Esophagus muscularis mucosa (tissue), 4 donors: ENCODE results near the gene SECTM1.

Experiments used
- EP300 ChIP-seq: sonication (generic); formaldehyde crosslinking; IDR thresholded peaks from one replicate; pipeline ENCODE4 v1.6.1; 2017; ENCODE audit warnings: antibody characterized with exemption
- POLR2AphosphoS5 ChIP-seq, 2 donors: sonication (generic); formaldehyde crosslinking; IDR thresholded peaks; one replicate each; pipeline ENCODE4 v1.6.1; 2017; ENCODE audit warnings: antibody characterized with exemption in 2 of 2
- TF ChIP-seq, protein P1 (sequence below), 3 experiments: fragments of 200-600 bp in 2 of 3; fragments of 450-650 bp in 1 of 3; sonication (generic) in 2 of 3; IDR thresholded peaks; one replicate each; pipeline ENCODE4 v1.5.1; 2017 to 2019; ENCODE audit warnings: antibody characterized with exemption in 3 of 3, mild to moderate bottlenecking in 2 of 3, moderate library complexity in 1 of 3

DNA sequence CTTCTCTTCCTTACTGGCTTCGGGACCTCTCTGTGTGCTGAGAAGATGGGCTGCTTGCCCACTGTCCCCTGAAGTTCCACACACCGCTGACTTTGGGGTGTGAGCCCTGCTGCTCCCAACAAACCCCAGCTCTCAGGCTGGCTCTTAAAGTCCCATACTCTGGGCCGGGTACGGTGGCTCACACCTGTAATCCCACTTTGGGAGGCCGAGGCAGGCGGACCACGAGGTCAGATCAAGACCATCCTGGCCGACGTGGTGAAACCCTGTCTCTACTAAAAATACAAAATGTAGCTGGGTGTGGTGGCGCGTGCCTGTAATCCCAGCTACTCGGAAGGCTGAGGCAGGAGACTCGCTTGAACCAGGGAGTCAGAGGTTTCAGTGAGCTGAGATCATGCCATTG is 33.3 kb downstream of the SECTM1 start:
- TF ChIP-seq, protein P1, sequence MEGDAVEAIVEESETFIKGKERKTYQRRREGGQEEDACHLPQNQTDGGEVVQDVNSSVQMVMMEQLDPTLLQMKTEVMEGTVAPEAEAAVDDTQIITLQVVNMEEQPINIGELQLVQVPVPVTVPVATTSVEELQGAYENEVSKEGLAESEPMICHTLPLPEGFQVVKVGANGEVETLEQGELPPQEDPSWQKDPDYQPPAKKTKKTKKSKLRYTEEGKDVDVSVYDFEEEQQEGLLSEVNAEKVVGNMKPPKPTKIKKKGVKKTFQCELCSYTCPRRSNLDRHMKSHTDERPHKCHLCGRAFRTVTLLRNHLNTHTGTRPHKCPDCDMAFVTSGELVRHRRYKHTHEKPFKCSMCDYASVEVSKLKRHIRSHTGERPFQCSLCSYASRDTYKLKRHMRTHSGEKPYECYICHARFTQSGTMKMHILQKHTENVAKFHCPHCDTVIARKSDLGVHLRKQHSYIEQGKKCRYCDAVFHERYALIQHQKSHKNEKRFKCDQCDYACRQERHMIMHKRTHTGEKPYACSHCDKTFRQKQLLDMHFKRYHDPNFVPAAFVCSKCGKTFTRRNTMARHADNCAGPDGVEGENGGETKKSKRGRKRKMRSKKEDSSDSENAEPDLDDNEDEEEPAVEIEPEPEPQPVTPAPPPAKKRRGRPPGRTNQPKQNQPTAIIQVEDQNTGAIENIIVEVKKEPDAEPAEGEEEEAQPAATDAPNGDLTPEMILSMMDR (IDR thresholded peaks at IDR 0.05) = no peak
- TF ChIP-seq POLR2AphosphoS5 (IDR thresholded peaks at IDR 0.05) = no peak
- TF ChIP-seq EP300 = no peak
